Transverse colon (tissue), 4 donors: ENCODE data around the gene CDH13.

Experiments
- POLR2A ChIP-seq: fragments of 450-650 bp; IDR thresholded peaks from one replicate; pipeline ENCODE4 v1.6.1; 2016; ENCODE audit warnings: antibody characterized with exemption, mild to moderate bottlenecking, moderate library complexity
- POLR2AphosphoS5 ChIP-seq, 3 donors: sonication (generic); formaldehyde crosslinking; IDR thresholded peaks; one replicate each; pipeline ENCODE4 v1.6.1; 2016; ENCODE audit warnings: antibody characterized with exemption in 3 of 3
- TF ChIP-seq, protein P1 (sequence below), 5 experiments: fragments of 200-600 bp in 3 of 5; fragments of 450-650 bp in 2 of 5; sonication (generic) in 3 of 5; IDR thresholded peaks; 1 replicate in 2 of 5; 2 replicates in 3 of 5; pipeline ENCODE4 v1.5.1; 2016 to 2017; ENCODE audit warnings: antibody characterized with exemption in 5 of 5, inconsistent platforms in 3 of 5, mild to moderate bottlenecking in 2 of 5, moderate library complexity in 1 of 5

GRCh38 chr16:82845116-82845515, 218.3 kb downstream of the CDH13 start:
- TF ChIP-seq POLR2A, result no peak
- TF ChIP-seq, protein P1, sequence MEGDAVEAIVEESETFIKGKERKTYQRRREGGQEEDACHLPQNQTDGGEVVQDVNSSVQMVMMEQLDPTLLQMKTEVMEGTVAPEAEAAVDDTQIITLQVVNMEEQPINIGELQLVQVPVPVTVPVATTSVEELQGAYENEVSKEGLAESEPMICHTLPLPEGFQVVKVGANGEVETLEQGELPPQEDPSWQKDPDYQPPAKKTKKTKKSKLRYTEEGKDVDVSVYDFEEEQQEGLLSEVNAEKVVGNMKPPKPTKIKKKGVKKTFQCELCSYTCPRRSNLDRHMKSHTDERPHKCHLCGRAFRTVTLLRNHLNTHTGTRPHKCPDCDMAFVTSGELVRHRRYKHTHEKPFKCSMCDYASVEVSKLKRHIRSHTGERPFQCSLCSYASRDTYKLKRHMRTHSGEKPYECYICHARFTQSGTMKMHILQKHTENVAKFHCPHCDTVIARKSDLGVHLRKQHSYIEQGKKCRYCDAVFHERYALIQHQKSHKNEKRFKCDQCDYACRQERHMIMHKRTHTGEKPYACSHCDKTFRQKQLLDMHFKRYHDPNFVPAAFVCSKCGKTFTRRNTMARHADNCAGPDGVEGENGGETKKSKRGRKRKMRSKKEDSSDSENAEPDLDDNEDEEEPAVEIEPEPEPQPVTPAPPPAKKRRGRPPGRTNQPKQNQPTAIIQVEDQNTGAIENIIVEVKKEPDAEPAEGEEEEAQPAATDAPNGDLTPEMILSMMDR (IDR thresholded peaks at IDR 0.05), result no peak
- no peak for TF ChIP-seq POLR2AphosphoS5 (IDR thresholded peaks at IDR 0.05)
